WERI-Rb-1 (cell line): ENCODE data around the gene PLA2G6.

Source experiments
- DNase-seq: peaks from one replicate; pipeline ENCODE4 v3.0.0-alpha.2; 2020
- H3K27ac ChIP-seq: fragments of 250-450 bp; sonication (Bioruptor Pico); 2 replicates; pipeline ENCODE4 v1.5.1; 2020; ENCODE audit warnings: mild to moderate bottlenecking, moderate library complexity
- H3K27me3 ChIP-seq: fragments of 250-450 bp; sonication (Bioruptor Pico); 2 replicates; pipeline ENCODE4 v1.5.1; 2021; ENCODE audit warnings: mild to moderate bottlenecking, low read depth, moderate library complexity; ENCODE audit not compliant: insufficient read depth, severe bottlenecking
- H3K36me3 ChIP-seq: fragments of 250-450 bp; sonication (Bioruptor Pico); 2 replicates; pipeline ENCODE4 v1.5.1; 2020; ENCODE audit warnings: mild to moderate bottlenecking, moderate library complexity
- H3K4me3 ChIP-seq: 2 replicates; pipeline ENCODE4 v1.5.1; 2011; ENCODE audit warnings: low read depth, mild to moderate bottlenecking, control low read depth, low read length
- H3K9me3 ChIP-seq: fragments of 250-450 bp; sonication (Bioruptor Pico); 2 replicates; pipeline ENCODE4 v1.5.1; 2021; ENCODE audit warnings: mild to moderate bottlenecking, moderate library complexity; ENCODE audit not compliant: severe bottlenecking
- CTCF ChIP-seq: IDR thresholded peaks from 2 replicates; pipeline ENCODE4 v1.5.1; 2011; ENCODE audit warnings: low read depth, mild to moderate bottlenecking, control low read depth, inconsistent platforms, low read length

PLA2G6 gene

GRCh38 chr22:38133331-38133730 is 48.3 kb downstream of the PLA2G6 start:
- H3K27ac ChIP-seq: no peak overlapping the region
- peaks cover 22% of the 10 kb centered on the region for H3K36me3 ChIP-seq
- no peak for DNase-seq
- no peaks in the 10 kb centered on the region for H3K27me3 ChIP-seq
- no peak overlapping the region for H3K4me3 ChIP-seq
- no peak for TF ChIP-seq CTCF
- no peaks in the 10 kb centered on the region for H3K9me3 ChIP-seq

- peaks cover 23% of the 10 kb centered on the region for H3K36me3 ChIP-seq
- H3K27ac ChIP-seq: no peak overlapping the region
- no peak for DNase-seq
- no peak for TF ChIP-seq CTCF
- no peak overlapping the region for H3K4me3 ChIP-seq
- no peaks in the 10 kb centered on the region for H3K27me3 ChIP-seq
- H3K9me3 ChIP-seq: no peaks in the 10 kb centered on the region
Observed at GRCh38 chr22:38132794-38133193, 48.8 kb downstream of the PLA2G6 start.

DNA sequence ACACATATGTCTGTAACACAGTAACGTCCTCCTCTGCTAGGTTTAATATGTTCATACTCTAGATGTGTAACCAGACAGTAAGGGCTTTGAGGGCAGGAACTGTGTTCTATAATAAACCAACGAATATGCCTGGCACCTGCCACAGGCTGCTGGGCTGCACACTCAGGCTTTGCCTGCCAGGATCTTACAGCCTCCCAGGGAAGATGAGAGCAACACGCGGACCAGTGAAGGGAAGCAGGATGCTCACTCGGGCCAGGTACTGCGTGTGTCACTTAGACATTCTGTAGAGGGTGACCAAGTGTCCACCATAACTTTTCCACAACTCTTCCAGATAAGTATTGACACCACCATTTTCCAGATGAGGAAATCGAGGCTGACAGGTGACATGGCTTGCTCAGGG is 49.5 kb downstream of the PLA2G6 start:
- Histone ChIP-seq H3K27me3 (no peaks in the 10 kb centered on the region), H3K4me3 (no peak overlapping the region), H3K36me3 (peaks cover 26% of the 10 kb centered on the region), H3K9me3 (no peaks in the 10 kb centered on the region), H3K27ac (no peak overlapping the region)
- no peak for TF ChIP-seq CTCF
- DNase-seq: no peak

DNA sequence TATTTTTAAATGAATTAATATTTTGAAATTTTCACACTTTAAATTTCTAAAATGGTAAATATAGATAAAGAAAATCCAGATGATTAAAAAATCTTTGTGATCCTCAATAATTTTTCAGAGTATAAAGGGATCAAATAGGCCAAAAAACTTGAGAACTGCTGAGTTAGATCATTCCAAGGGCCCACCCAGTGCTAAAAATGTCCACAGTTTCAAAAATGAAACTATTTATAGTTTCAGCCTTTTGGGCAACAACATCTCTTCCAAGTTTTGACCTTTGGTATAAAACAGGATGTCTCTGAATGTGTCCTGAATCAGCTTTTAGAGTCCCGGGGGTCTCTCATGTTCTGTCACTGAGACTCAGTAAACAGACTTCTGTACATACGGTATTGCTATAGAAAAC is 50.2 kb downstream of the PLA2G6 start:
- Histone ChIP-seq H3K27ac (no peak overlapping the region), H3K27me3 (no peaks in the 10 kb centered on the region), H3K9me3 (no peaks in the 10 kb centered on the region), H3K4me3 (no peak overlapping the region), H3K36me3 (peaks cover 26% of the 10 kb centered on the region)
- TF ChIP-seq CTCF: no peak
- DNase-seq: no peak

DNA sequence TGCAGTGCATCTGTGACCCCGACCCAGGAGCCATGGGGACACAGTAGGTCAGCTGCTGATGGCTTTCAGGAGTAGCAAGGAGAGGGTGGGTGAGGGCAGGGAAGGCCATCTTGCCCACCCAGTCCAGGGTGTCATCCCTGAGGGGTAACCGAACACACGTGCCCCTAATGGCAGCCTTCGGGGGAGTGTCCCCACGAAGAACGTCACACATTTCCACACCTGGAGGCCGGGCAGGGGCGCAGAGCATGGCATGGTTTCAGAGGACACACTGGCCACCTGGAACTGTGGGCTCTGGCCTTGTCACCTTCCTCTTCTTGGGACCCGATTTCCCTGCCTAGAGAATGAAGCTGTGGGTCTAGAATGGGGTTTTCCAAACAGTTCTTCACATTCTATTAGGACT is 51.8 kb downstream of the PLA2G6 start:
- no peak for TF ChIP-seq CTCF
- H3K9me3 ChIP-seq: no peaks in the 10 kb centered on the region
- no peak for DNase-seq
- peaks cover 15% of the 10 kb centered on the region for H3K36me3 ChIP-seq
- H3K4me3 ChIP-seq: no peak overlapping the region
- no peaks in the 10 kb centered on the region for H3K27me3 ChIP-seq
- no peak overlapping the region for H3K27ac ChIP-seq

- no peak for TF ChIP-seq CTCF
- Histone ChIP-seq H3K9me3 (no peaks in the 10 kb centered on the region), H3K27ac (no peak overlapping the region), H3K27me3 (no peaks in the 10 kb centered on the region), H3K36me3 (peaks cover 15% of the 10 kb centered on the region), H3K4me3 (no peak overlapping the region)
- no peak for DNase-seq
Observed at GRCh38 chr22:38129021-38129420, 52.6 kb downstream of the PLA2G6 start.
